C4-2B (cell line): ENCODE measurements around the gene ZNF765.

ENCODE experiments used
- ZFX ChIP-seq: fragments of 450-650 bp; IDR thresholded peaks from 2 replicates; pipeline ENCODE4 v1.6.1; 2017
- TF ChIP-seq, protein P1 (sequence below): fragments of 450-650 bp; conservative IDR thresholded peaks from 2 replicates; pipeline ENCODE4 v1.5.1; 2017; ENCODE audit warnings: mild to moderate bottlenecking

DNA sequence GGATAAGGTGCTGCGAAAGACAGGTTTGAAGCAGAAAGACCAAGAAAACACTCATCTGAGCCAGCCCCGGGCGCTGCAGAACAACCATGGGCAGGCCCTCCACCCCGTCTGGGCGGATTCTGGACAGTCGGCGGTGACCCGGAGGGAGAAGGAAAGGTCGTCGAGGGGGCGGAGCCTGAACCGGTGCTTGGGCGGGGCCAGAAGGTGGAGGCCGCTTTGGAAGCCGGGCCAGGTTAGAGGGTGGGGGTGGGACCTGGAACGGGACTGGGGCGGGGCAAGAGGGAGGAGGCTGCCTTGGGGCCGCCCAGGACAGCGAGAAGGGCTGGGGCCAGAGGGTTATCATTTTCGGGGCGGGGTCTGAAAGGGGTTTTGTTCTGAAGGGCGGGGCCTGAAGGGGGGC lies 5.0 kb upstream of the ZNF765 start:
- TF ChIP-seq, protein P1, sequence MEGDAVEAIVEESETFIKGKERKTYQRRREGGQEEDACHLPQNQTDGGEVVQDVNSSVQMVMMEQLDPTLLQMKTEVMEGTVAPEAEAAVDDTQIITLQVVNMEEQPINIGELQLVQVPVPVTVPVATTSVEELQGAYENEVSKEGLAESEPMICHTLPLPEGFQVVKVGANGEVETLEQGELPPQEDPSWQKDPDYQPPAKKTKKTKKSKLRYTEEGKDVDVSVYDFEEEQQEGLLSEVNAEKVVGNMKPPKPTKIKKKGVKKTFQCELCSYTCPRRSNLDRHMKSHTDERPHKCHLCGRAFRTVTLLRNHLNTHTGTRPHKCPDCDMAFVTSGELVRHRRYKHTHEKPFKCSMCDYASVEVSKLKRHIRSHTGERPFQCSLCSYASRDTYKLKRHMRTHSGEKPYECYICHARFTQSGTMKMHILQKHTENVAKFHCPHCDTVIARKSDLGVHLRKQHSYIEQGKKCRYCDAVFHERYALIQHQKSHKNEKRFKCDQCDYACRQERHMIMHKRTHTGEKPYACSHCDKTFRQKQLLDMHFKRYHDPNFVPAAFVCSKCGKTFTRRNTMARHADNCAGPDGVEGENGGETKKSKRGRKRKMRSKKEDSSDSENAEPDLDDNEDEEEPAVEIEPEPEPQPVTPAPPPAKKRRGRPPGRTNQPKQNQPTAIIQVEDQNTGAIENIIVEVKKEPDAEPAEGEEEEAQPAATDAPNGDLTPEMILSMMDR = no peak
- no peak for TF ChIP-seq ZFX
